Activated CD4-positive, CD25-positive, alpha-beta regulatory T cell treated with anti-CD3 and anti-CD28 coated beads, Interleukin-2, amount 50 U/mL, for 72 hours (primary cell): ENCODE measurements around the gene SULF2.
A peak's percentile ranks its signal among the peaks of the same experiment; 100 is the strongest.

Source experiments
- DNase-seq: peaks from one replicate; pipeline ENCODE4 v3.0.0; 2021

Gene SULF2

GRCh38 chr20:47642118-47642517 is 143.2 kb downstream of the SULF2 start:
- no peak for DNase-seq

DNA sequence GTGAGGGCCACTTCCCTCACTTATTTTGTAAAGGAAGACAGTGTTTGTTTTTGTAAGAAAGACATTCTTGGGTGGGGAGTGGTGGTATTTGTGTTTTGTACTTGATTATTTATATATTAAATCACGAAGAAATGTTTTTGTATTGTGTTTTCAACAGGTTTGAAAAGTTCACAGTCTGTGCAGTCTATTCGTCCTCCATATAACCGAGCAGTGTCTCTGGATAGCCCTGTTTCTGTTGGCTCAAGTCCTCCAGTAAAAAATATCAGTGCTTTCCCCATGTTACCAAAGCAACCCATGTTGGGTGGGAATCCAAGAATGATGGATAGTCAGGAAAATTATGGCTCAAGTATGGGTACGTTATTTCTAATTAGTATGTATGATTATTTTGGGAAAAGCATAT is 146.4 kb downstream of the SULF2 start:
- no peak for DNase-seq

DNA sequence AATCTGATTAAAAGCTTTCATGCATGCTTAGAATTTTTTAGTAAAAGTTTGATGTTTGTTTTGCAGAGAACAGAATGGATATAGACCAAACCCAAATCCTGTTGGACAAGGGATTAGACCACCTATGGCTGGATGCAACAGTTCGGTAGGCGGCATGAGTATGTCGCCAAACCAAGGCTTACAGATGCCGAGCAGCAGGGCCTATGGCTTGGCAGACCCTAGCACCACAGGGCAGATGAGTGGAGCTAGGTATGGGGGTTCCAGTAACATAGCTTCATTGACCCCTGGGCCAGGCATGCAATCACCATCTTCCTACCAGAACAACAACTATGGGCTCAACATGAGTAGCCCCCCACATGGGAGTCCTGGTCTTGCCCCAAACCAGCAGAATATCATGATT is 150.0 kb downstream of the SULF2 start:
- DNase-seq = no peak

DNA sequence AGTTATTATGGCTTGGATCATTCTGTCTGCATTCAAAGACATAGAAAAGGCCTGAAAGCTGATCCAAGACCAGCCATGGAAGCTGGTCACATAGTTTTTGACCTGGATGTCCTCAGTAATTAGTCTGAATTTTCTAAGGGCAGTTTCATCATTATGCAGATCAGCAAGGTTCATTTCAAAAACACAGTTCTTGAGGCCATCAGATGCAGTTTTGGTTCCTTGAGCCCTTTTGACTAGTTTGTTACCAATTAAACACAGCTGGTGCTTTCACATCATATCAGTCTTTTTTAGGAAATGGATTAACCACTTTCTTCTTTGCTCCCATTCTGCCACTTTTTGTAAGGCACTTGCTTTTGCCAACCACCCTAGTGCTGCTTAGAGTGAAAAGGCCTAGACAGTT is 154.2 kb downstream of the SULF2 start:
- no peak for DNase-seq

- DNase-seq = no peak
Measured at GRCh38 chr20:47629907-47630306, 155.4 kb downstream of the SULF2 start.

DNA sequence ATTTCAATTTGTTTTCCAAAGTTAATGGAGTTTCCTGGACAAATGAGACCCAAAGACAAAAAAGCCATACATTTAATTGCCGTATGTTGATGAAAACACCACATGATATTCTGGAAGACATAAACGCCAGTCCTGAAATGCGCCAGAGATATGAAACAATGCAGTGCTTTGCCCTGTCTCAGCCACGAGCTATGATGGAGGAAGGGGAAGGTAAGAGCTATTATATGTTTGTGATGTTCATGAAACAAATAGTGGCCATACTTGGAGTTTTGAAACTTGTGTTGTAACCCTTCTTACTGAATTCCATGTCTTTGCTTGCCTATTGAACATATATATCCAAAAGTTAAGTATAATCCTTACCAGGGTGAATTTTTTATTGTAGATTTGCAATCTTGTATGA is 157.7 kb downstream of the SULF2 start:
- DNase-seq = no peak

DNA sequence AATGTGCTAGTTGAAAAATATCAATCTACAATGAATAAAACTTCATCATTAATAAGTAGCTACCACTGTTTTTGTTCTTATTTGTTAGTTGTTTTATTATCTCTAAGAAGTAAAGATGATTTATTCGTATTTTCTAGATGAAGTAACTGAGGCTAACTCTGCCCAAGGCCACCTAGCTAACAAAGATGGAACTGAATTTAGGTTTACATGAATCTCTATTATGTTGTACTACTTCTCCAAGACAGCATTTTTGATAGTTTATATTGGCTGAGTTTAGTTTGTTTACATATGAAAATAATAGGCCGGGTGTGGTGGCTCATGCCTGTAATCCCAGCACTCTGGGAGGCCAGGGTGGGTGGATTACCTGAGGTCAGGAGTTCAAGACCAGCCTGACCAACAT is 162.1 kb downstream of the SULF2 start:
- no peak for DNase-seq

DNA sequence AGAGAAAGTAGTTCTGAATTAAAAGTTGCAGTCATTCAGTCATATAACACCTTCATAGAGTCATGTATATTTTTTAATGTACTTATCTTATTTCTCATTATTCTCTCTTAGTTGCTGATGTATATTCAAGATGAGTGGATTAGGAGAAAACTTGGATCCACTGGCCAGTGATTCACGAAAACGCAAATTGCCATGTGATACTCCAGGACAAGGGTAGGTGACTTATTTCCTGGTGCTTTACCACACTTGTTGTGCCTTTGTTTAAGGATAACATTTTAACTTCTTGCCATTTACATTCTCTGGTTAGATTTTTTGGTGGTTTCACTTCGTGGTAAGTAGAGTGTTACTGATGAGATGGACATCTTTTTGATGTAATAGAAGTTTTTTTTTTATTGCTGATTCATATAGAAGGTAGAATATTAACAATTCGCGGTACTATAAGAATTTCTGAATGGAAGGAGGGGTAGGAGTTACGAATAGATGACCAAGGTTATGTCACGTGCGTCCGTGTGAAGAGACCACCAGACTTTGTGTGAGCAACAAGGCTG is 163.1 kb downstream of the SULF2 start:
- no peak for DNase-seq

GRCh38 chr20:47620808-47621805 is 164.2 kb downstream of the SULF2 start:
- DNase-seq = no peak

DNA sequence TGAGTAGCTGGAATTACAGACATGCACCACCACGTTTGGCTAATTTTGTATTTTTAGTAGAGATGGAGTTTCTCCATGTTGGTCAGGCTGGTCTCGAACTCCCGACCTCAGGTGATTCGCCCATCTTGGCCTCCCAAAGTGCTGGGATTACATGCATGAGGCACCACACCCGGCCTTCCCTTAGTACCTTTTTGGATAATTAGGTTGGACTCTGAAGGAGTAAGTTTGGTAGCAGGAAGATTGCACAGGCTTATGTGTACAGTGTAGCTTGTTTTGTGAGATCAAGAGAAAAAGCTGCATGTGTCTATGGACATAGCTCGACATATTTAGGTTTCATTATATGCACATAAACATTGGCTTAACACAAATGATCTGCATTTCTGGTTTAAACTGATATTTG is 166.8 kb downstream of the SULF2 start:
- DNase-seq = no peak

GRCh38 chr20:47614703-47615309 is 170.5 kb downstream of the SULF2 start:
- no peak for DNase-seq

DNA sequence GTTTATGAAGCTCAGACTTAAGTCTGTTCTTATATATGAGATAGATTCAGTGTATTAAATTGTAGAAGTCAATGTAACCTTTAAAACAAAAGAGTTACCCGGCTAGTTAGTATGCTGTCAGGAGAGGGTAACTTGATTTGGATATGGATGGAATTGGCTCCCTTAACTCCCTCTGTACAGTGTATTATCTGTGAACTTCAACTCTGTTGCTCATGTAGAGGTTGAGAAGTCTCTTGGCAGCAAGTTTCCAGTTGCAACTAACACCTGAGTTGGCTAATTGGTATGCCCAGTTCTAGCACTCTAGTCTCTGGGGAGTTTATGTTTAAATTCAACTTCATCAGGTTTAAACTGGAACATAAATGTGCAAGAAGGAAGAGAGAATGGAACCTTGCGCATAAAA is 172.6 kb downstream of the SULF2 start:
- DNase-seq = no peak

- no peak for DNase-seq
Measured at GRCh38 chr20:47611785-47612184, 173.5 kb downstream of the SULF2 start.

GRCh38 chr20:47610945-47611250 is 174.4 kb downstream of the SULF2 start:
- DNase-seq = no peak

DNA sequence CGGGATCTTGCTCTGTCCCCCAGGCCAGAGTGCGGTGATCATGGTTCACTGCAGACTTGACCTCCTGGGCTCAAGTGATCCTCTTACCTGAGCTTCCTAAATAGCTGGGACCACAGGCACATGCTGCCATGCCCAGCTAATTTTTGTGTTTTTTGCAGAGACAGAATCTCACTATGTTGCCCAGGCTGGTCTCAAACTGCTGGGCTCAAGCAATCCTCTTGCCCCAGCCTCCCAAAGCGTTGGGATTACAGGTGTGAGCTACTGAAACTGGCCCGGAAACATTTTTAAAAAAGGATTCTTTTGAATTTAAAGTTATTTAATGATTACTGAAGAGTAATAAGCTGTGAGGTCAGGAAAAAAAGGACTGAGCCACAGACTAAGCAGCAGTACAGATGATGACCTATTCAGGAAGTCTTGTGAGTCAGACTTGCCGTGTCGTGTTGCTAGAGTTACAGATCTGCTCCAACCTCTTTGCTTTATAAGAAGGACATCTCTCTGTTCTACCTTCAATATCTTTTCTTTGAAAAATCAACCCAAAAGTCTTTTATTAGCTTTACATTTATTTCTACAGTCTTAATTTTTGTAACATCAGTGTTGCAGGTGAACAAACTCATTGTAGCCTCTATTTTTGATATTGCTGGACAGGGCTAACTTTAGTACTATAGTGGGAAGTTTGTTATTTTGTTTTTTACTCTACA is 174.9 kb downstream of the SULF2 start:
- DNase-seq = peak; percentile 41

GRCh38 chr20:47609001-47609400 is 176.3 kb downstream of the SULF2 start:
- DNase-seq = no peak
